SJCRH30 (cell line): ENCODE data around the gene NOVA1. TPM values are rescaled to one million over a fixed set of nuclear protein-coding genes. Genes with fewer than 3 reads are reported as not detected.
"Not testable (repeated sequence)": the region's sequence is repeated elsewhere in the genome, so short reads cannot be mapped to it uniquely, and the experiment has no call there.

ENCODE experiments used
- DNase-seq, 2 experiments: peaks; one replicate each; pipeline ENCODE4 v3.0.0-alpha.2; 2015 to 2020
- H3K27ac ChIP-seq: fragments of 250-450 bp; sonication (Bioruptor Pico); 2 replicates; pipeline ENCODE4 v1.5.1; 2020; ENCODE audit warnings: mild to moderate bottlenecking, moderate library complexity
- H3K27me3 ChIP-seq: fragments of 250-450 bp; sonication (Bioruptor Pico); 2 replicates; pipeline ENCODE4 v1.5.1; 2020; ENCODE audit warnings: mild to moderate bottlenecking, moderate library complexity
- H3K36me3 ChIP-seq: fragments of 250-450 bp; sonication (Bioruptor Pico); 2 replicates; pipeline ENCODE4 v1.5.1; 2020; ENCODE audit warnings: mild to moderate bottlenecking, moderate library complexity
- H3K4me1 ChIP-seq: fragments of 250-450 bp; sonication (Bioruptor Pico); 2 replicates; pipeline ENCODE4 v1.5.1; 2020; ENCODE audit warnings: mild to moderate bottlenecking, moderate library complexity
- H3K4me3 ChIP-seq: fragments of 250-450 bp; sonication (Bioruptor Pico); 2 replicates; pipeline ENCODE4 v1.5.1; 2020; ENCODE audit warnings: mild to moderate bottlenecking, moderate library complexity
- H3K9me3 ChIP-seq: fragments of 250-450 bp; sonication (Bioruptor Pico); replicated peaks from 2 replicates; pipeline ENCODE4 v1.5.1; 2020; ENCODE audit warnings: mild to moderate bottlenecking, moderate library complexity
- total RNA-seq: library from RNA; depleted of rRNA; stranded (reverse); fragments of >200 nt; shearing (Covaris generic); gene quantifications from 2 replicates; pipeline ENCODE4 v1.2.3, GENCODE V29; 2014; rRNA removed

The NOVA1 gene, protein sequence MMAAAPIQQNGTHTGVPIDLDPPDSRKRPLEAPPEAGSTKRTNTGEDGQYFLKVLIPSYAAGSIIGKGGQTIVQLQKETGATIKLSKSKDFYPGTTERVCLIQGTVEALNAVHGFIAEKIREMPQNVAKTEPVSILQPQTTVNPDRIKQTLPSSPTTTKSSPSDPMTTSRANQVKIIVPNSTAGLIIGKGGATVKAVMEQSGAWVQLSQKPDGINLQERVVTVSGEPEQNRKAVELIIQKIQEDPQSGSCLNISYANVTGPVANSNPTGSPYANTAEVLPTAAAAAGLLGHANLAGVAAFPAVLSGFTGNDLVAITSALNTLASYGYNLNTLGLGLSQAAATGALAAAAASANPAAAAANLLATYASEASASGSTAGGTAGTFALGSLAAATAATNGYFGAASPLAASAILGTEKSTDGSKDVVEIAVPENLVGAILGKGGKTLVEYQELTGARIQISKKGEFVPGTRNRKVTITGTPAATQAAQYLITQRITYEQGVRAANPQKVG
- total RNA-seq: 5.5 and 6.7 TPM in 2 replicates

DNA sequence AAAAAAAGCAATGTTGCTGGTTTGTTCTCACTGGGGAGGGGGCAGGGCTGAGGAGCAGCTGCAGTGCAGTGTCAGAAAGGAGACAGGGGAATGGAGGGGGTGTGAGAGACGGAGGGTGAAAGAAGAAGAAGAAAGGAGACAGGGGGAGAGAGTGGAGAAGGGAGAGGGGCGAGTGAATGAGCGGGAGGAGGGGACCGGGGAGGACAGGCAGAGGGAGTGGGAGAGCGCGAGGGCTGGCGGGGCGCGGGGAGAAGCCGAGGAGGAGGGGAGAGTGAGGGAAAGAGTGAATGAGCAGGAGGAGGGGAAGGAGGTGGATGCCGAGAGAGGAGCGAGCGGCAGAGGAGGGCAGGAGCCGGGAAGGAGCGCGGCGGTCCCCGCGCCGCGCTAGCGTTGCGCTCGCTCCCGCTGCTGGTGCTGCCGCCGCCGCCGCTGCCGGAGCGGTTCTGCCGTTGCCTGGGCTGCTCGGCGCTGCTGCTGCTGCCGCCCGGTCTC is at the start of gene NOVA1:
TSS of gene NOVA1 (minus strand) at position 445 of the 492 bp plus-strand sequence. CDS start 597 bp downstream, outside the sequence.
- Histone ChIP-seq H3K9me3 (no peaks in the 10 kb centered on the region), H3K4me1 (peaks cover 8% of the 10 kb centered on the region; the same call in 1 of the 2 replicates), H3K4me3 (peak within 1 kb of the TSS; percentile 98), H3K36me3 (no peaks in the 10 kb centered on the region), H3K27ac (peak within 1 kb of the TSS; percentile 87), H3K27me3 (no peaks in the 10 kb centered on the region; the same call in 1 of the 2 replicates)
- DNase-seq: peak in 1 of 2 experiments; percentile 55

DNA sequence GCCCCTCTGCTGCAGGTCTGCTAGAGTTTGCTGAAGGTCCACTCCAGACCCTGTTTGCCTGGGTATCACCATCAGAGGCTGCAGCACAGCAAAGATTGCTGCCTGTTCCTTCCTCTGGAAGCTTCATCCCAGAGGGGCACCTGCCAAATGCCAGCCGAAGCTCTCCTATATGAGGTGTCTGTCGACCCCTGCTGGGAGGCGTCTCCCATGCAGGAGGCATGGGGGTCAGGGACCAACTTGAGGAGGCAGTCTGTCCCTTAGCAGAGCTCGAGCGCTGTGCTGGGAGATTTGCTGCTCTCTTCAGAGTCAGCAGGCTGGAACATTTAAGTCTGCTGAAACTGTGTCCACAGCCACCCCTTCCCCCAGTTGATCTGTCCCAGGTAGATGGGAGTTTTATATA is 47.2 kb upstream of the NOVA1 start:
- not testable (repeated sequence) for H3K27ac ChIP-seq, H3K36me3 ChIP-seq, H3K4me1 ChIP-seq, H3K27me3 ChIP-seq, H3K9me3 ChIP-seq, H3K4me3 ChIP-seq
- peak; percentile 28 to 32 for DNase-seq

DNA sequence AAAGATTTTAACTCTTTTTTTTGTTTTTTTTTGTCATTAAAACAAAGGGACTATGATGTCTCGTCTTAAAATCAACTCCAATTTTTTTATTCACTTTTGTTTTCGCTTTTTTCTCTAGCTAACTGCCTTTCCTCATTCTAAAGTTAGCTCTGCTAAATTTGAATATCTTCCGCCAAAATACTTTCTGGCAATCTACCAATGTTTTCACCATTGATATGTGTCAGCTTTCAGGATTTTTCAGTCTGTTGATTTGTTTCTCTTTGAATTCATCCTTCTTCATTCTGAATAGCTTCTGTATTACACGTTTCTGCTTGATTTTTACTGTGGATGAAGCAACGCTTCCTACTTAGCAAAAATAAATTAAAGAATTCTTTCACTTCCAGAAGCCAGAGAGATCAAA is 38.7 kb upstream of the NOVA1 start:
- H3K4me1 ChIP-seq: no peaks in the 10 kb centered on the region
- DNase-seq: no peak
- no peak overlapping the region for H3K27ac ChIP-seq

GRCh38 chr14:26634946-26635345 is 37.1 kb upstream of the NOVA1 start:
- not testable (repeated sequence) for H3K4me3 ChIP-seq, H3K4me1 ChIP-seq, H3K27ac ChIP-seq, DNase-seq, H3K9me3 ChIP-seq, H3K36me3 ChIP-seq, H3K27me3 ChIP-seq

More for the DNA sequence above, 38.7 kb upstream of the NOVA1 start:
- H3K9me3 ChIP-seq: no peaks in the 10 kb centered on the region
- no peaks in the 10 kb centered on the region for H3K36me3 ChIP-seq
- no peaks in the 10 kb centered on the region for H3K27me3 ChIP-seq
- H3K4me3 ChIP-seq: no peak overlapping the region

GRCh38 chr14:26626256-26626655 is 28.4 kb upstream of the NOVA1 start:
- no peaks in the 10 kb centered on the region for H3K4me1 ChIP-seq
- no peaks in the 10 kb centered on the region for H3K27me3 ChIP-seq
- H3K27ac ChIP-seq: no peak overlapping the region
- H3K36me3 ChIP-seq: no peaks in the 10 kb centered on the region
- no peak for DNase-seq
- no peak overlapping the region for H3K4me3 ChIP-seq
- no peaks in the 10 kb centered on the region for H3K9me3 ChIP-seq

DNA sequence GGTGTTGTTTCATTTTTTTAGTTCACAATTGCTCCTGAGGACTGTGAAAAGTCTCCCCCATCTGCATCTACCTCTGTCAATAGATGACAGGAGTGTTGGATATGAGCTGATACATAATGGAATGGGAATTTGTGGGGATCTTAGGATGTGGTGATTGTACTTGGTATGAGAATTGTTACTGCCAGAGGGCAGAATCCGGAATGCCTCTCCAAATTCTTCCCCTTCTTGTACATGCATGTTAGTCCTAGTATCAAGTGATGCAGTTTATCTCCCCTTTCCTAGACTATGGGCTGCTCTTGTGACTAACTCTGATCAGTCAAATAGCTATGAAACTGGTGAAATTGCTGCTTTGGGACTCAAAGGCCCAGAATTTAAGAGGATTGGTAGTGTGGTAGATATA is 24.8 kb upstream of the NOVA1 start:
- Histone ChIP-seq H3K4me1 (no peaks in the 10 kb centered on the region), H3K9me3 (no peaks in the 10 kb centered on the region), H3K27me3 (no peaks in the 10 kb centered on the region), H3K4me3 (no peak overlapping the region), H3K27ac (no peak overlapping the region), H3K36me3 (no peaks in the 10 kb centered on the region)
- DNase-seq: no peak

- no peak overlapping the region for H3K4me3 ChIP-seq
- no peak for DNase-seq
These were observed 24.2 kb upstream of the NOVA1 start for GRCh38 chr14:26621807-26622560.

DNA sequence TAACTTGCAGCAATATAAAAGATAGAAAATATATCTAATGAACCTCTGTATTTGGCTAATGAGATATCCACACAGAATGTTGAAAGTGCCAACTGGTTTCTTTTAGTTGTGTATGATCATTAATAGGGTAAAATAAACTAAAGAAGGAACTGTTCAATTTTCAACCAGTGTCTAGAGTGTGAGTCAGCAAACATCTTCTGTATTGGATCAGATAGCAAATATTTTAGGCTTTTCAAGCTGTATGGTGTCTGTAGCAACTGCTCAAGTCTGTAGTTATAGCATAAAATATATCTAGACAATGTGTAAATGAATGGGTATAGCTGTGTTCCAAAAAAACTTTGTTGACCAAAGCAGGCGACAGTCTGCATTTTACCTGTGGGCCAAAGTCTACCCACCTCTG is 23.5 kb upstream of the NOVA1 start:
- DNase-seq: no peak
- no peaks in the 10 kb centered on the region for H3K36me3 ChIP-seq
- H3K4me1 ChIP-seq: no peaks in the 10 kb centered on the region
- H3K27ac ChIP-seq: no peak overlapping the region
- no peaks in the 10 kb centered on the region for H3K27me3 ChIP-seq
- no peaks in the 10 kb centered on the region for H3K9me3 ChIP-seq
- no peak overlapping the region for H3K4me3 ChIP-seq

More at GRCh38 chr14:26621807-26622560, 24.2 kb upstream of the NOVA1 start:
- H3K27me3 ChIP-seq: no peaks in the 10 kb centered on the region
- no peaks in the 10 kb centered on the region for H3K9me3 ChIP-seq
- H3K27ac ChIP-seq: no peak overlapping the region
- H3K36me3 ChIP-seq: no peaks in the 10 kb centered on the region
- no peaks in the 10 kb centered on the region for H3K4me1 ChIP-seq

DNA sequence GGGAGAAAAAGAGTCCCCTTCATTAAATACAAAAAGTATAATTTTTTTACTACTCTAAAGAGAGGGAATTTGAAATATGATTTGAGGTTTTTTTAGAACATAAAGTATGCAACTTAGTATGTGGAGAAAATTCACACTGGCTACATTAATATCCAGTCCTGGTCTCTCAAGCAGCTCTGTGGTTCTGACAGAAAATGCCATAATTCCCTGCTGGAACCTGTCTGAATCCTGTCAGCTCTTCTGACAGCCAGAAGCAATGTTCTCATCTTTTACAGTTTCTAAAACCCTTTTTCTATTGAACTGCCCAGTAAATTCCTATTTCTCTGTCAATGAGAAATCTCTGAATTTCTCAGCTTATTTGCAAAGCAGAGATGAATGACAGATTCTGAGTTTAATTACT is 13.4 kb upstream of the NOVA1 start:
- no peak overlapping the region for H3K4me3 ChIP-seq
- no peaks in the 10 kb centered on the region for H3K36me3 ChIP-seq
- no peaks in the 10 kb centered on the region for H3K27me3 ChIP-seq
- no peaks in the 10 kb centered on the region for H3K4me1 ChIP-seq
- H3K9me3 ChIP-seq: no peaks in the 10 kb centered on the region
- no peak overlapping the region for H3K27ac ChIP-seq
- no peak for DNase-seq

- Histone ChIP-seq H3K27ac (no peak overlapping the region), H3K4me1 (peaks cover 6% of the 10 kb centered on the region), H3K36me3 (no peaks in the 10 kb centered on the region), H3K27me3 (no peaks in the 10 kb centered on the region; the same call in 1 of the 2 replicates), H3K4me3 (no peak overlapping the region), H3K9me3 (no peaks in the 10 kb centered on the region)
- DNase-seq: no peak
These were observed 9.0 kb upstream of the NOVA1 start for GRCh38 chr14:26606729-26607312.

DNA sequence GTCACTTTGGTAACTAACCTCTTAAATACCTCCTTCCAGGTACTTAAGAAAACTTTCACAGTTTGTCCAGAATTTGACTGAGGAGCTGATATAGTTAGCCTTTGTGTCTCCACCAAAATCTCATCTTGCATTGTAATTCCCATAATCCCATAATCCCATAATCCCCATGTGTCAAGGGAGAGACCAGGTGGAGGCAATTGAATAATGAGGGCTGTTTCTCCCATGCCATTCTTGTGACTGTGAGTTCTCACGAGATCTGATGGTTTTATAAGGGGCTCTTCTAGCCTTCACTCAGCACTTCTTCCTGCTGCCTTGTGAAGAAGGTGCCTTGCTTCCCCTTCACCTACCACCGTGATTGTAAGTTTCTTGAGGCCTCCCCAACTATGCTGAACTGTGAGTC is 7.8 kb upstream of the NOVA1 start:
- no peak overlapping the region for H3K4me3 ChIP-seq
- H3K9me3 ChIP-seq: no peaks in the 10 kb centered on the region
- H3K27me3 ChIP-seq: no peaks in the 10 kb centered on the region; the same call in 1 of the 2 replicates
- H3K27ac ChIP-seq: no peak overlapping the region
- H3K36me3 ChIP-seq: no peaks in the 10 kb centered on the region
- peaks cover 6% of the 10 kb centered on the region for H3K4me1 ChIP-seq
- peak; percentile 4 to 58 for DNase-seq

DNA sequence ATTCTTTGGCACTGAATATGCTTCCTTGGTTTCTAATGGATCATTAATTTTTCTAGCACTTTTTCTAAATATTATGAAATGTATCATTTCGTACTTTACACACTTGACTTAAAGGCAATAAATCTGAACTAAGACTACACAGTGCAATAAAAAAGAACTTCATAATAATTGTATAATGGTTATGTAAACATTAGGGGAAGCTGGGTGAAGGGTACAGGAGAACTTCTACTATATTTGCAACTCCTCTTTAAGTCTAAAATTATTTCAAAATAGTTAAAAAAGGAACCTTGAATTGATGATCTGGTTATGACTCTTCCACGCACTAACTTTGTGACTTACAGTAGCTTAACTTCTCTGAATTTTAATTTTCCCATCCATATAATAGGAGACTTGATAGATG is 5.1 kb upstream of the NOVA1 start:
- Histone ChIP-seq H3K9me3 (no peaks in the 10 kb centered on the region), H3K27me3 (no peaks in the 10 kb centered on the region; the same call in 1 of the 2 replicates), H3K4me3 (no peak overlapping the region), H3K27ac (no peak overlapping the region), H3K36me3 (no peaks in the 10 kb centered on the region), H3K4me1 (peaks cover 6% of the 10 kb centered on the region)
- no peak for DNase-seq

- H3K27me3 ChIP-seq: no peaks in the 10 kb centered on the region; the same call in 1 of the 2 replicates
- no peak overlapping the region for H3K27ac ChIP-seq
- H3K9me3 ChIP-seq: no peaks in the 10 kb centered on the region
- H3K4me3 ChIP-seq: no peak overlapping the region
- peaks cover 6% of the 10 kb centered on the region for H3K4me1 ChIP-seq
- DNase-seq: no peak
- H3K36me3 ChIP-seq: no peaks in the 10 kb centered on the region
These were observed 4.0 kb upstream of the NOVA1 start for GRCh38 chr14:26601856-26602255.

DNA sequence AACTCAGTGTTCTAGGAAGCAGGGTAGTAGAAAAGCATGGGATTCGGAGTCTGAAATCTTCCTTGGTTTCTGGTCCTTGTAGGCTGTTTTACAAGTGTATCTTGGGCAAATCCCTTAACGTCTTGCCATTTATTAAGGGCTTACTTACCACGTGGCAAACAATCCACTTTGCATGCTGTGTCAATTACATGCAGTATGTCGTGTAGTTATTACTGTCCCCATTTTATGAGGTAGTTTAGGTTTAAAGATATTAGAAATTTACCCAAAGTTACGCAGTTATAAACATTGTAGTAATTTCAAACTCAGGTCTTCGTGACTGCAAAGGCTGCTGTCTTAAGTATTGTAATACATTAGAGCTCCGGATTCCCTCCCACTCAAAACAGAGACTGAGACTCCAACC is 1.5 kb upstream of the NOVA1 start:
- no peak overlapping the region for H3K27ac ChIP-seq
- H3K4me1 ChIP-seq: peaks cover 8% of the 10 kb centered on the region; the same call in 1 of the 2 replicates
- DNase-seq: no peak
- H3K36me3 ChIP-seq: no peaks in the 10 kb centered on the region
- no peaks in the 10 kb centered on the region; the same call in 1 of the 2 replicates for H3K27me3 ChIP-seq
- peak overlapping the region; percentile 98; the same call in 1 of the 2 replicates for H3K4me3 ChIP-seq
- no peaks in the 10 kb centered on the region for H3K9me3 ChIP-seq
